ENCODE measurements around the gene PON2. TPM values are rescaled to one million over a fixed set of nuclear protein-coding genes. Genes with fewer than 3 reads are reported as not detected.

Gene PON2
- total and polyA plus RNA-seq, 2 of the 13 experiments (the other 11 are each of a cell fraction or from before 2014, with no cell fraction given) = 202 to 217 TPM

GRCh38 chr7:95441042-95441823, 6.4 kb upstream of the PON2 start (continued):
- TF ChIP-seq HBP1 (CRISPR knock-in tag; IDR thresholded peaks at IDR 0.05; ENCODE audit: low read depth) (no peak), CENPT (CRISPR knock-in tag; IDR thresholded peaks at IDR 0.05; ENCODE audit: low read depth) (no peak), ZNF619 (CRISPR knock-in tag; IDR thresholded peaks at IDR 0.05) (no peak), ZBTB39 (CRISPR knock-in tag; IDR thresholded peaks at IDR 0.05) (no peak), MLLT10 (CRISPR knock-in tag; IDR thresholded peaks at IDR 0.05) (no peak), U2AF1 (optimal IDR thresholded peaks at IDR 0.05; ENCODE audit: low read depth, low read length) (no peak), ZNF280D (CRISPR knock-in tag; IDR thresholded peaks at IDR 0.05) (0 out of 2 replicates have a peak, but pooled peaks have one; percentile 19), SIX1 (CRISPR knock-in tag; IDR thresholded peaks at IDR 0.05; ENCODE audit: borderline replicate concordance) (peak; percentile 69; the same call in 1 of the 2 replicates), ZNF101 (CRISPR knock-in tag; IDR thresholded peaks at IDR 0.05; ENCODE audit: borderline replicate concordance, low read depth) (no peak), TAF1 (CRISPR knock-in tag; IDR thresholded peaks at IDR 0.05) (peak; percentile 55; the same call in 1 of the 2 replicates), NR2F1 (CRISPR knock-in tag; IDR thresholded peaks at IDR 0.05) (no peak), ZNF441 (CRISPR knock-in tag; IDR thresholded peaks at IDR 0.05; ENCODE audit: borderline replicate concordance) (no peak), MATR3 (CRISPR knock-in tag; IDR thresholded peaks at IDR 0.05) (no peak), TOPORS (CRISPR knock-in tag; IDR thresholded peaks at IDR 0.05) (0 out of 2 replicates have a peak, but pooled peaks have one; percentile 7), SOX13 (IDR thresholded peaks at IDR 0.05) (no peak), SOX13 (CRISPR knock-in tag; conservative IDR thresholded peaks at IDR 0.05 in 1 of 2, IDR thresholded peaks at IDR 0.05 in 1 of 2) (peak in 1 of 2 experiments; percentile 82; a peak in 2 of 4 replicates), NKX3-1 (CRISPR knock-in tag; IDR thresholded peaks at IDR 0.05) (no peak), THAP11 (CRISPR knock-in tag; IDR thresholded peaks at IDR 0.05) (0 out of 2 replicates have a peak, but pooled peaks have one; percentile 11), RXRB (CRISPR knock-in tag; IDR thresholded peaks at IDR 0.05; ENCODE audit: borderline replicate concordance) (peak; percentile 68; the same call in 1 of the 2 replicates), ETV6 (CRISPR knock-in tag; conservative IDR thresholded peaks at IDR 0.05) (peak; percentile 66), IRF2 (CRISPR knock-in tag; IDR thresholded peaks at IDR 0.05) (peak; percentile 16; the same call in 1 of the 2 replicates), JARID2 (CRISPR knock-in tag; IDR thresholded peaks at IDR 0.05; ENCODE audit: insufficient replicate concordance) (peak; percentile 44), TARDBP (CRISPR knock-in tag; IDR thresholded peaks at IDR 0.05) (no peak)

Data from HepG2 (cell line).